Astrocyte (in vitro differentiated cells and primary cell): ENCODE results near the gene CBY3.
"Not testable (repeated sequence)": the region's sequence is repeated elsewhere in the genome, so short reads cannot be mapped to it uniquely, and the experiment has no call there.

Experiments
- CTCF ChIP-seq: IDR thresholded peaks from 2 replicates; pipeline ENCODE4 v1.5.1; 2011; ENCODE audit warnings: low read depth, mild to moderate bottlenecking, inconsistent platforms, low read length, moderate library complexity; ENCODE audit not compliant: insufficient read depth
- EZH2 ChIP-seq: IDR thresholded peaks from 2 replicates; pipeline ENCODE4 v1.6.1; 2012; ENCODE audit warnings: mild to moderate bottlenecking, low read length, inconsistent platforms; ENCODE audit not compliant: insufficient read depth

- TF ChIP-seq CTCF, EZH2: not testable (repeated sequence)
Measured at GRCh38 chr5:179697543-179697942, 16.7 kb upstream of the CBY3 start.
